NCI-H774 (cell line): ENCODE results near the gene HACL1.
"Not testable (repeated sequence)": the region's sequence is repeated elsewhere in the genome, so short reads cannot be mapped to it uniquely, and the experiment has no call there.

Source experiments
- DNase-seq: peaks from one replicate; lab custom pipeline; 2025; lab: John Stamatoyannopoulos, UW

Gene HACL1

DNA sequence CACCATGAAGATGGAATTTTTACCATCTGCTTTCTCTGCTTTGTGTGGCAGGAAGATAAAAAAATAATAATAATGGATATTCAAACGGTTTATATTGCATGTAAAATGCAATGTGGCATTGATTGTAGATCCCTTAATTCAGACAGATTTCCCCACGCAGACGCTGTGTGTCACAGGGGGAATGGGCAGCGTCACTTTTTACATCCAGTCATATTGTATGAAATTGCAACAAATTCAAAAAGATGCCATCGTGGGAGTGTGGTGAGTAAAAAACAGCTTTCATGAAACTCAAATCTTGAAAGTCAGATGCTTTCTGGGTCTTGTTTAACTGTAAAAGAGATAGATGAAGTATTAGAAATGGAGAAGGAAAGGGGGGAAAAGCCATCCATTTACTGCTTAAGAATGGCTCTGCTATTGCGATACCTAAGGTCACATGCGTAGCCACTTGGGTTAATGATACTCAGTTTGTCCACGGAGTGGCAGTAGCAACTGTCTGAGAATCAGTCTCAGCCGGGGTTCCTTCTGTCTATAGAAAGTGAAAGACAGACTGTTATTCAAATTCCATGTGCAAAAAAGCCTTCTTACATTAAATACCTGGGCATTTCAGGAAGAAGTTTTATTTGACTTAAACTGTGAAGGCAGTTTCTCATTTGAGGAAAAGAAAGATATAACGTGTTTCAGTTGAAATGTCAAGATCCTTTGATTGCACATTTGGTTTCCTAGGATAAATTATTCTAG lies 28.7 kb upstream of the HACL1 start:
- peak; percentile 38 for DNase-seq

DNA sequence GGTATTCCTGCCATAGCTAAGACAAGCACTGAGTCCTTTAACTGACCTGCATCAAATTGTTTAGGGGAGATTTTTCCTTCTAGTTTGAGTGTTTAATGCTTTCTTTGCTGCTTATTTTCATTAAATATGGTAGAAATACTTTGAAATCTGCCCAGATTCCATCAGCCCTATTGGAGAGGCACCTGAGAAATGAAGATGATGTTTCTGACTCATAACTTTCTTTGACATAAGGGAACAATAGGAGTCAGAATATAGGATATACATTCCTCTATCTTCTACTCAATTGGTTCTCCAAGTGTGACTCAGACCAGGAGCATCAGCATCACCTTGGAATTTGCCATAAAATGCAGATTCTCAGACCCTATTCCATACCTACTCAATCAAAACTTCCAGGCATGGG lies 27.6 kb upstream of the HACL1 start:
- no peak for DNase-seq

DNA sequence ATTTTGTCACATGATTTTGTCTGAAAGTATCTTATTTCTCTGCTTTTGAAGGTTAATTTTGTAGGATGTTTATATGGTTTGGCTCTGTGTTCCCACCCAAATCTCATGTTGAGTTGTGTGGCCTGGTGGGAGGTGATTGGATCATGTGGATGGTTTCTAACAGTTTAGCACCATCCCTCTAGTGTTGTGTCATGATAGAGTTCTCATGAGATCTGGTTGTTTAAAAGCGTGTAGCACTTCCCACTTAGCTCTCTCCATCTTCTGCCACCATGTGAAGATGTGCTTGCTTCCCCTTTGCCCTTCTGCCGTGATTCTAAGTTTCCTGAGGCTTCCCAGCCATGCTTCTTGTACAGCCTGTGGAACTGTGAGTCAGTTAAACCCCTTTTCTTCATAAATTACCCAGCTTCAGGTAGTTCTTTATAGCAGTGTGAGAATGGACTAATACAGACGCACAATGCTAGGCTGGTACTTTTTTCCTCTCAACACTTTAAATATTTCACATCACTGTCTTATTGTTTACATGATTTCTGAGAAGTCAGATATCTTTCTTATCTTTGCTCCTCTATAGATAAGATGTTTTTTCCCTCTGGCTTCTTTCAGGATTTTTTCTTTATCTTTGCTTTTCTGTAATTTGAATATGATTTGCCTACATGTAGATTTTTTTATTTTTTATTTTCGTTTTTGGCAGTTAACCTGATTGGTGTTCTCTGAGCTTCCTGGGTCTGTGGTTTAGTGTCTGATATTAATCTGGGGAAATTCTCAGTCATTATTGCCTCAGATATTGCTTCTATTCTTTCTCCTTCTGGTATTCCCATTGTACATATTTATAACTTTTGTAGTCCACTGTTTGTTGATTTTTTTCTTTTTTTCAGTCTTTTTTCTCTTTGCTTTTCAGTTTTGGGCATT lies 22.4 kb upstream of the HACL1 start:
- DNase-seq: no peak

DNA sequence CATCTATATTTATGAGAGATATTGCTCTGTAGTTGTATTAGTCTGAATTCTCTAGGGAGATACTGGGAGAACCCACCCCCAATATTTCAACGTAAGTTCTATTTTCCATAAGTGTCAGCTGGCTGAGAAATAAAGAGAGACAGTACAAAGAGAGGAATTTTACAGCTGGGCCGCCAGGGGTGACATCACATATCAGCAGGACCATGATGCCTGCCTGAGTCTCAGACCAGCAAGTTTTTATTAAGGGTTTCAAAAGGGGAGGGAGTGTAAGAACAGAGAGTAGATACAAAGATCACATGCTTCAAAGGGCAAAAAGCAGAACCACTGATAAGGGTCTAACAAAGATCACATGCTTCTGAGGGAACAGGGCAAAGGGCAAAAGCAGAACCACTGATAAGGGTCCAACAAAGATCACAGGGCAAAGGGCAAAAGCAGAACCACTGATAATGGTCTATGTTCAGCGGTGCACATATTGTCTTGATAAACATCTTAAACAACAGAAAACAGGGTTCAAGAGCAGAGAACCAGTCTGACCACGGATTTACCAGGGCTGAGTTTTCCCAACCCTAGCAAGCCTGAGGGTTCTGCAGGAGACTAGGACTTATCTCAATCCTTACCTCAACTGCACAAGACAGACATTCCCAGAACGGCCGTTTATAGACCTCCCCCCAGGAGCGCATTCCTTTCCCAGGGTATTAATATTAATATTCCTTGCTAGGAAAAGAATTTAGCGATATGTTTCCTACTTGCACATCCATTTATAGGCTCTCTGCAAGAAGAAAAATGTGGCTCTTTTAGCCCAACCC lies 18.5 kb upstream of the HACL1 start:
- not testable (repeated sequence) for DNase-seq

DNA sequence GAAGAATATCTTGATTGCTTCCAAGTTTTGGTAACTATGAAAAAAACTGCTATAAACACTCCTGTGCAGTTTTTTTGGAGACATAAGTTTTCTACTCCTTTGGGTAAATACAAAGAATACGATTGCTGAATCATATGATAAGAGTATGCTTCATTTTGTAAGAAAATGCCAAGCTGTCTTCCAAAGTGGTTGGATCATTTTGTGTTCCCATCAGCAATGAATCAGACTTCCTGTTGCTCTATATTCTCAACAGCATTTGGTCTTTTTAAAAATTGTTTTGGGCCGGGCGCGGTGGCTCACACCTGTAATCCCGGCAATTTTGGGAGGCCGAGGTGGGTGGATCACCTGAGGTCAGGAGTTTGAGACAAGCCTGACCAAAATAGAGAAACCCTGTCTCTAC lies 14.7 kb upstream of the HACL1 start:
- DNase-seq: no peak

DNA sequence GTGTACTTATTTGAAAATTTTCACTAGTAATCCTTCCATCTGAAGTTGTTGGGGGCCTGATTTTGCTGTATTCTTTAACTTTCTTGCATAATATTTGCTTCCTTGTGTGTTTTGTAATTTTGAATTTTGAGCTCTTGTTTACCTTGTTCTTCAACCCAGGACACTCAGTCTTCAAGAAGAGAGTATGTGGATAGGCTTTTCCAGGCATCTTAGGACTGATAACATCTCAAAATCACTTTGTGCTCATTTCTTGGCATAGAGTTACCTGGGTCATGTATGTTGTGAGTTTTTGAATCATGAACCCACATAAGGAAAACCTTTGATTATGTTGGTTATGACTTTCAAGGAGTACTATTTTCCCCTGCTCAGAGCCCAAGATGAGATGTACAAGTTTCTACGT lies 13.6 kb upstream of the HACL1 start:
- no peak for DNase-seq

DNA sequence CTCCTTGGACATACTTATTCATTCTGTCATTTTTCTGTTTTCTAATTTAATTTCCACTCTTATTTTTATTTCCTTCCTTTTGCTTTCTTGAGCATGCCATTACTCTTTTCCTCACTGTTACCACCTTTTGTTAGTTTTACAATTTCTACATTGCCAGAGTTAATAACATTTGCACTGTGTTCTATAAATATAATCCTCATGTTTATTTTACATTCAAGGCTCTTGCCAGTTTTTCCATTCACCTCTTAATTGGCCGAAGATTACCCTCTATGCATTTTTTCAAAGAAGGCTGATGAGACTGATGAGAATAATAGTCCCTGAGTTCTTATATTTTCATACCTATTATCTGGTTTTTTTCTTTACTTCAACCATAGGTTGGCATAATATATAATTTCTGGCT lies 10.6 kb upstream of the HACL1 start:
- no peak for DNase-seq

DNA sequence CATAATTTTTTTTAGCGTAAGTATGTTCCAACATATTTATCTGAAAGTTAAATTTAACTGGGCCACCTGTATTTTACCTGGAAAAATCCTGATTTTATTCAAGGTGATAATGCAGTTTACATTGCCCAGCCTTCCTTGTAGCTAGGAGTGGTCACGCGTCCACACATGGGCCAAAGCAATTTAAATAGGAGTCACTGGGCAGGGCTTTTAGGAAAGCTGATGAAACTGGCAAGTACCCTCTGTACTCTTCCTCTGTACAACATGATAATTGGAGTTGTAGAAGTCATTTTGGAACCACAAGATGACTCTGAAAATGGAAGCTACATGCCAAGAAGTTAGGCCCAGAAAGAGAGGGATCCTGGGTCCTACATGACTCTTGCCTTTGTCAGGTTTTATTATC lies 9.6 kb upstream of the HACL1 start:
- DNase-seq: no peak

DNA sequence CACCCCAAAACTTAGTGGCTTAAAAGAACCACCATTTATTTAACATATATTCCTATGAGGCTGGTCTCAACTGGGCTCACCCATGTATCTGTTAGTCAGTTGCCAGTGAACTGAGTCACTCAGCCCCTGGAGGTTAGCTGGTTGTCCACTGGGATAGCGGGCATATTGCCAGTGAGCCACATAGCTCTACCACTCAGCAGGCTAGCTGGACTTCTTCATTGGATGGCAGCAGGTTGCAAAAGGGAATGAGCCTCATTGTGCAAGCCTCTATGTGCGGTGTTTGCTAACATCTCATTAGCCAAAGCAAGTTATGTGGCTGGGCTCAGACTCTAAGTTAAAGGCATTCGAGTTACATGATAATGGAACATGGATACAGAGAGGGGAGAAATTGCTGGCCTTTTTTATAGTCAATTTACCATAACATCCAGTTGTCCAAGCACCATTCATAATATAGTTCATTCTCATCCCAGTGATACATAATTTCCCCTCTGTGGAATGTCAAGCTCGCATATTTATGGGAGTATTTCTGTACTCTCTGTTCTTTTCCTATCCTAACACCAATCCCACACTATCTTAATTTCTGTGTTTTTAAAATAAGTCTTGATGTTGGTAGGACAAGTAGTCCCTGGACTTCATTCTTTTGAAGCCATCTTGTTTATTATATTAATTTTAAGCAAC lies 8.9 kb upstream of the HACL1 start:
- no peak for DNase-seq

DNA sequence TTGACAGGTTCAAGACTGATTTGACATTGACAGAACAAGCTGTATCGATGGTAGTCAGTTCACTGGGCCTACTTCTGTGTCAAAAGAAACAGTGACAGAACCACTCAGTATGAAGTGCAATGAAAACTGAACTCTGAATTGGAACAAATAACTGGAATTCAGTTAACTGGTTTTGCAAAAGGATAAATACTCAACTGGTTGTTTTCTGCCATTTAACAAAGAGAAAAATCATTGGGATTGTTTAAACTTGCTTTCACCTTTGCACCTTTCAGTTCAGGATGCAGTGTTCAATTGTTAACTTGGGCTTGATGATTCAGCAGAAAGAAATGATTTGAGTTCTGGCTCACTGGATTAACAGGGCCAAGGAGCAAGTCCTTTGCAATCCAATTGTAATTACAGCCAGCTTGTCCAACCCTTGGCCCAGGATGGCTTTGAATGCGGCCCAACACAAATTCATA lies 5.1 kb upstream of the HACL1 start:
- no peak for DNase-seq

DNA sequence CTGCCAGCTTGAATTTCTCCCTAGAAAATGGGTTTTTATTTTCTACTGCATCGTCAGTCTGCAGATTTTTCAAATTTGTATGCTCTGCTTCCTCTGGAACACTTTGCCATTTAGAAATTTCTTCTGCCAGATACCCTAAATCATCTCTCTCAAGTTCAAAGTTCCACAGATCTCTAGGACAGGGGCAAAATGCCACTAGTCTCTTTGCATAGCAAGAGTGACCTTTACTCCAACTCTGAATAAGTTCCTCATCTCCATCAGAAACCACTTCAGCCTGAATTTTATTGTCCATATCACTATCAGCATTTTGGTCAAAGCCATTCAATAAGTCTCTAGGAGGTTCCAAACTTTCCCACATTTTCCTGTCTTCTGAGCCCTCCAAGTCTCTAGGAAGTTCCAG lies 3.2 kb upstream of the HACL1 start:
- not testable (repeated sequence) for DNase-seq

DNA sequence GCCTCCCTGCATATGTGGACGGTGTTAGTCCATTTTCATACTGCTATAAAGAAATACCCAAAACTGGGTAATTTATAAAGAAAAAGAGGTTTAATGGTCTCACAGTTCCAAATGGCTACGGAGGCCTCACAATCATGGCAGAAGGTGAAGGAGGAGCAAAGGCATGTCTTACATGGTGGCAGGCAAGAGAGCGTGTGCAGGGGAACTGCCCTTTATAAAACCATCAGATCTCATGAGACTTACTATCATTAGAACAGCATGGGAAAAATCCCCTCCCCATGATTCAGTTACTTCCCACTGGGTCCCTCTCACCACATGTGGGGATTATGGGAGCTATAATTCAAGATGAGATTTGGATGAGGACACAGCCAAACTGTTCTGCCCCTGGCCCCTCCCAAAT lies 1.4 kb upstream of the HACL1 start:
- not testable (repeated sequence) for DNase-seq

DNA sequence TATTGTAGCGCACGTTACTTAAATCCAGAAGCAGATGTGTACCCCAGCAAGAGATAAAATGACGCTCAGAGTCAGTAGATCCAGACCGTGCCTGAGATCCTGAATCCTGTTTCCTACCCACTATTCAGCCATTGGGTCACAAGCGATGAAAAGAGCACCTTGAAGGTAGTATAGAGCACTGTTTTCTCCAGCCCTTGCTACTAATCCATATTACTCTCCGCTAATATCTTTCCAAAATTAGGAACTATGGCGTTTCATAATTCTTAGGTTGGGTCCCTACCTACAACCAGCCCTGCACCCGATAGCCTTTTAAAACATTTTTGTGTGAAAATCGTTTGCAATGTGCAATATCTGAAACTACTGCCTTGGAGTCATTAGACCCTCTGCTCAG lies 772 bp upstream of the HACL1 start:
- DNase-seq: no peak

DNA sequence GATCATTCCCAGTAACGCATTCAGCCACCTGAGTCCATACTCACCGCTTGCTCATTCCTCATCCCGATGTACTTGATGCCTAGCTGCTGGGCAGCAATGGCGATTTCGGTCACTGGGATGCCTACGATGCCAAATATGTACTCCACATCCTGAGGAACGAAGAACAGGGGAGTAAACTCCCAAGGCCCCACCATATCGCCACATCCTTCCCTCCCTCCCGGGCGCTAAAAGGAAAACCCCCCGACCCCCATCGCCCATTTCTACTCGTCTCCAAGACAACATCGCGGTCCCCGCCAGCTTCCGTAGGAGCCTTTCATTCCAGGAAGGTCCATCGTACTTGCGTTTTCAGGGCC lies 347 bp downstream of the HACL1 start:
- DNase-seq: no peak

DNA sequence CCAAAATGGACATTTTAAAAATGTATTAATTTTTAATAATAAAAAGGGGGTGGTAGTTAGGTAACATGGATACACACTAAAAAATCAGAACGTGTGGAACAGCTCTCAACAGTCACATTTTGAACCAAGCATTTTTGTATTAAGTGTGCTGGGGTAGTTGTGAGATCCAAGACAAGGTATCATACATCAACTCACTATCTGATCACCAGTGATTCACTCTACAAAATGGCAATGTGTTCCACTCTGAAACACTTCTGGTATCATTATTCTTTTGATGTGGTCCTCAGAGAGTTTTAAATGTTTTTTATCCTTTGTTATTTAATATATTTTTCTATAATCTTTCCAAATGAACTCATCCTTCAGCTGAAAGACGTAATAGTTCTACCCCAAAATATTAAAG lies 5.4 kb downstream of the HACL1 start:
- no peak for DNase-seq

DNA sequence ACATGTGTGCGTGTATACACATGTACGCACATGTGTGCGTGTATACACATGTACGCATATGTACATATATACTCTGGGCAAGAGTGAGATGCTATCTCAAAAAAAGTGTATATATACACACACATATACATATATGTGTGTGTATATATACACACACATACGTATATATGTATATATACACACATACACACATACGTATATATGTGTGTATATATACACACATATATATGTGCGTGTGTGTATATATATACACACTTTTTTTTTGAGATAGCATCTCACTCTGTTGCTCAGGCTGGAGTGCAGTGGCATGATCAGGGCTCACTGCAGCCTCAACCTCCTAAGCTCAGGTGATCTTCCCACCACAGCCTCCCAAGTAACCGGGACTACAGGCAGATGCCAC lies 8.4 kb downstream of the HACL1 start:
- DNase-seq: no peak

DNA sequence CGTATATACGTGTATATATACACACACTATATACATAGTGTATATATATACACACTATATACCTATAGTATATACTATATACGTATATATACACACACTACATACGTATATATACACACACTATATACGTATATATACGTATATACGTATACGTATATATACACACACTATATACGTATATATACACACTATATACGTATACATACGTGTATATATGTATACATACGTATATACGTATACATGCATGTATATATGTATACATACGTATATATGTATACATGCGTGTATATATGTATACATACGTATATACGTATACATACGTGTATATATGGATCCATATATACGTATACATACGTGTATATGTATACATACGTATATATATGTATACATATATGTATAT lies 9.4 kb downstream of the HACL1 start:
- DNase-seq: no peak

DNA sequence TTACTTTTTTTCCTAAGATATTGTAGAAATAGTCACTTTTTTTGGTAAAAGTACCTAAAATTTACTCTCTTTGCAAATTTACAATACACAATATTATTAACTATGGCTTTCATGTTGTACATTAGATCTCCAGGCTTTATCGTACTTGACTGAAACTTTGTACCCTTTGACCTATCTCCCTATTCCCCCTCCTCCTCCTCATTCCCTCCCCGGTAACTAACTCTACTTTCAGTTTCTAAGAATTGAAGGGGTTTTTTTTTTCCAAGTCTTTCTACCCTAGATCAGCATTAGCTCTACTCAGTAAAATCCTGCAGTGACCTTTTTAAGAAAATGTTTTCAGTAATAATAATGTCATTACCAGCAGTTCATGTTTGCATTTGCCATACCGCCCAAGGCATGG lies 10.1 kb downstream of the HACL1 start:
- DNase-seq: no peak

DNA sequence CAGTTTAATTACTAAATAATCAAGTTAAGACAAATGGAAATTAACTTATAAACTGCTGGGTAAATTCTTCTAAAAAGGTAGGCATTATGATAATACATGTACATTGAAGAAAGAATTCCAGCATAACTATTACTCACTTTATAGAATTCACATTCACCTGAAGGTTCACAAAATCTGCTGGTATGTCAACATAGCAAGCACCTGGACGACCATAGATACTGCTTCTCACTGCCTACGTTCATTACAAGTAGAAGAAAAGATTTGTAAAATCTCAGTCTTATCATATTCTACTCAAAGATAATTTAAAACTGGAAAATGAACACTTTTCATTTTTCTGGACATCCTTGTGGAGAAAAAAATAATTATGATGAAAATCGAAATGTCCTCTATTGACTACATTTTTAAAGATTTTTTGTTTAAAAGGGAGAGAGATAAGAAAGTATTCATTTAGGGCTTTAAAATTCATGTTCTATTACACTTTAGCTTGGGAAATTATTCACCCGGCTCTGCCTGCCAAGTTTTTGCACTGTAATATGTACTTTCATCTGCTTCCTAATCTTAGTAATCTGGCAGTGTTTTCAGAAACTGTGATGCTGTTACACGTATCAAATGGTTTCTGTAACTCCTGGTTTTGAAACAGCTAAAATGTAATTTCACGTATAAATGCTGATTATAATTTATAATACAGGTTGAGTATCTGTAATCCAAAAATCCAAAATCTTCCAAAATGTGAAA lies 16.1 kb downstream of the HACL1 start:
- DNase-seq: no peak

DNA sequence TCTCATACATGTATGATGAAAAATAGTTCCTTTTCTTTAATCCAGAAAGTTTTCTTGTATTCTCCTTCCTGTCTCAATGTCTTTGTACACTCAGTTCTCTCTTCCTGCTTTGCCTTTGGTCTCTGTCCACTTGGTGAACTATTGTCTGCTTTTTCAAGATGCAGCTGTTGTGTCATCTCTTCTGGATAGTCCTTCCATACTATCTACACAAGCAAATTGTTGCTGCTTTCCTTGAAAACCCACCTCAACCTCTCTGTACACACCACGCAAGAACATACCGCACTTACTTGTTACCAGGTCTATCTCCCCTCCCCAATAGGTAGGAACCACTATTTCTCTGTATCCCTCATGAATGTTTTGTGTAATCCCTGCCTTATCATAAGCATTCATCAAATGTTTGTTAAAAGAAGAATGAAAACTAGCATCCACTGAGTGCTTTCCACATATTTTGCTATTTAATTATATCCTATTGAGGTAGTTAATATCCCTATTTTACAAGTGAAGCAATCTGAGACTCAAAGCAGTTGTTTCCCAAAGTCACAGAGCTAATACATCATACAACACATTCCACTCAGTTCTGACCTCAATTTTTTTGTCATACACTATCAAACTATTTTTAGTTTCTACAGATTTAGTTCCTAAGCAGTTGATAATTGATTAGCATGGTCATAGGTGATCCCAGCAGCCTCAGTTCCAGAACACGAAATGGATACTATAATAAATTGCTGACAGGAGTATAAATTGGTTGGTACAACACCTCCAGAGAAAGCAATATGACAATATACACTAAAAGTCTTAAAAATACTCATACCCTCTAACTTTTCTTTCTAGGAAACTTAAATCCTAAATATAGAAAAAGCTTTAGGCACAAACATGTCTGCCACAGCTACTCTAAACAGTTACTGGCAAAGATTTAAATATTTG lies 19.6 kb downstream of the HACL1 start:
- DNase-seq: no peak
